HUES48 (cell line): ENCODE results near the gene WSB1.
A peak's percentile ranks its signal among the peaks of the same experiment; 100 is the strongest.
"Not testable (repeated sequence)": the region's sequence is repeated elsewhere in the genome, so short reads cannot be mapped to it uniquely, and the experiment has no call there.

Experiments used
- H3K27ac ChIP-seq: one replicate; pipeline ENCODE4 v1.7.0; 2013; ENCODE audit warnings: low read depth, low read length, inconsistent platforms
- H3K27me3 ChIP-seq: 2 replicates; pipeline ENCODE4 v1.6.1; 2013; ENCODE audit warnings: mild to moderate bottlenecking, low read length; ENCODE audit not compliant: control insufficient read depth, insufficient read depth
- H3K36me3 ChIP-seq: 2 replicates; pipeline ENCODE4 v1.6.1; 2013; ENCODE audit warnings: low read length; ENCODE audit not compliant: control insufficient read depth, insufficient read depth
- H3K4me1 ChIP-seq: 2 replicates; pipeline ENCODE4 v1.6.1; 2013; ENCODE audit warnings: mild to moderate bottlenecking, low read length; ENCODE audit not compliant: control insufficient read depth, insufficient read depth
- H3K4me3 ChIP-seq: 2 replicates; pipeline ENCODE4 v1.5.1; 2013; ENCODE audit warnings: mild to moderate bottlenecking, low read depth, low read length
- H3K9ac ChIP-seq: 2 replicates; pipeline ENCODE4 v1.6.1; 2013; ENCODE audit warnings: mild to moderate bottlenecking, low read depth, low read length, moderate library complexity
- H3K9me3 ChIP-seq: 2 replicates; pipeline ENCODE4 v1.6.1; 2013; ENCODE audit warnings: low read length; ENCODE audit not compliant: control insufficient read depth, insufficient read depth

WSB1 gene

DNA sequence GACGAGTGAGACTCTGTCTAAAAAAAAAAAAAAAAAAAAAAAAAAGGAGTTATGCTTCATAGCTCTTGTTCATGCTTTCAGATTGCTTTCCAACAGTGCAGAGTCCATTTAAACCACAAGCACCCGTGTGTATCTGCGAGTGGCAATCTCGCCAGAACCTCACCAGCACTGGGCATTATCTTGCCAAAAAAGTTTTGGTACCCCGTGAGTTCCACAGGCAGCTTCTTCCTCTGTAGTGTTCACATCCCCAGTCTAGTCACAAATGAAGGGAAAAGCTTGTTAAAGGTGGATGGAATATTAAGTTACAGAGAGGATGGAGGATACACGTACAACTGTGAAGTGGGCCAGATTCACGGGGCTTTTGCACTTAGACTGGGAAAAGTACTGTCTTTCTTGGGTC is 33.5 kb downstream of the WSB1 start:
- H3K4me1 ChIP-seq, result peaks cover under 1% of the 10 kb centered on the region; the same call in 1 of the 2 replicates
- no peaks in the 10 kb centered on the region for H3K27me3 ChIP-seq
- no peak overlapping the region for H3K4me3 ChIP-seq
- no peaks in the 10 kb centered on the region for H3K9me3 ChIP-seq
- H3K36me3 ChIP-seq, result no peaks in the 10 kb centered on the region
- no peak overlapping the region for H3K9ac ChIP-seq
- H3K27ac ChIP-seq, result no peak overlapping the region

DNA sequence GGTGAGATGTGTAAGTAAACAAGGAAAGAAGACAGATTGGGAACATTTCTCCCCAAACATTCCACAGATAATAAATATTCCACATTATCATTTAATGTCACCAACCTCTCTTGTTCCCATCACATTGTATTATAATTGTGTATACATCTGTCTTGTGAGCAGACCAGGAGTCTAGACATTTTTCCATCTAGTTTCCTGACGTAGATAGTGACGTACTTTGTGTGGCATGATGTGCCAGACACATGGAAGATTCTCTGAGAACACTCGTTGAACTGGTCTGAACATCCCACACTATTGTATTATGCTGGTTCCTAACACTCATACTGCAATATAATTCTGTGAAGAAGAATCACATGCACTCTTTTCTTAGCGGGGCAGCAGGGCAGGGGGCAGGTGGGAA is 34.0 kb downstream of the WSB1 start:
- Histone ChIP-seq H3K4me1 (peaks cover 3% of the 10 kb centered on the region; the same call in 1 of the 2 replicates), H3K27ac (no peak overlapping the region), H3K36me3 (no peaks in the 10 kb centered on the region), H3K27me3 (no peaks in the 10 kb centered on the region), H3K4me3 (no peak overlapping the region), H3K9me3 (no peaks in the 10 kb centered on the region), H3K9ac (no peak overlapping the region)

DNA sequence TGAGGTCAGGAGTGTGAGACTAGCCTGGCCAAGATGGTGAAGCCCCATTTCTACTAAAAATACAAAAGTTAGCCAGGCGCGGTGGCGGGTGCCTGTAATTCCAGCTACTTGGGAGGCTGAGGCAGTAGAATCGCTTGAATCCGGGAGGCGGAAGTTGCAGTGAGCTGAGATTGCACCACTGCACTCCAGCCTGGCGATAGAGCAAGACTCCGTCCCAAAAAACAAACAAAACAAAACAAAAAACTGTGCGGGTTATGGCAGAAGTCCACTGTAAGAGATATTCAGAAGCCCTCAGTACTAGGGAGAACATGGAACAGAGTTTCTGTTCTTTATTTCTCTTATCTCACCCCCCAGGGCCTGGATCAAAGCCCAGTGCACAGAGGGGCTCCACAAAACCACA is 34.8 kb downstream of the WSB1 start:
- not testable (repeated sequence) for H3K4me3 ChIP-seq, H3K27ac ChIP-seq, H3K36me3 ChIP-seq, H3K9ac ChIP-seq, H3K9me3 ChIP-seq, H3K27me3 ChIP-seq, H3K4me1 ChIP-seq

DNA sequence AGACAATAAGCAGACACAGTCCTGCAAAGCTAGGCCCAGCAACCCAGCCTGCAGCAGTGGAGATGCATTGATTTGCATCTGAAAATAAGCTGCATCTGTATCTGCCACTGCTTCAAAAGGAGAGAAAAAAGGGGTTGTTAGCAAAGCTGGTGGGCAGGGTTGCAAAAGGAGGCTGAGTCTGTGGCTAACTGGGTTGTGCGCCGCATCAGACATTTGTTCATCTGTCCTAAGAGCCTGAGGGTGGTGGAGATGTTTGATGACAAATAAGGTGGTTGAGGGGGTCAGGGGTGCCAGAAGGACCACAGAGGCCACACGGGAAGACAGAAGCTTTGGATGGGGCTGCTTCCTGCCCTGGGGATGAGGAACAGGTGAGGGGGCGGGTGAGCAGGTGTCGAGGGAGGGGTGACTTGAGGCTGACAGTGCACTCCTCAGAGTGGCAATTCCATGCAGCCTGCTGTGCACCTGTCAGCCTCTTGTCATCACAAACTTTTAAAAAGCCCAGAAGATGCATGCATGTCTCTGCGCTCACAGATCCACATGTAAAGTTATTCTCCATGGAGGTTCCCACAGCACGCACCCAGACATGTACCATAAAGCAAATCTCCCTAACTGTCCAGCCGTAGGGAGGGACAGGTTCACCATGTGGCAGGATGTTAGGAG is 35.4 kb downstream of the WSB1 start:
- Histone ChIP-seq H3K36me3 (no peaks in the 10 kb centered on the region), H3K4me1 (peaks cover 14% of the 10 kb centered on the region), H3K9me3 (no peaks in the 10 kb centered on the region), H3K27ac (no peak overlapping the region), H3K4me3 (no peak overlapping the region), H3K9ac (no peak overlapping the region), H3K27me3 (no peaks in the 10 kb centered on the region)

DNA sequence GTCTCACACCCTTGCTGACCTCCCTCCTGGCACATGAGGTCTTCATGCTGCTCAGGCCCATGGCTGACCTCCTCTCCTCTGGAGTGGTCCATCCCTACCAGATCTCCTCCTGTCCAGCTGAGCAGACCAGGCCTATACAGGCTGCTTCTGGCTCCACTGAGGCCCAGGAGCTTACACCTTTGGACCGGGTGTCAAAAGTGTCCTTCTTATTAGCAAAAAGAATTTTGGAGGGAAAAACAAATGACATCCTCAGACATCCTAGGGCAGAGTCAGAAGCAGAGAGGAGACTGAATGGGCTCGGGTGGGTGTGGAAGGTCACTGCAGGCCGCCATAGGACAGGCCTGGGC is 38.1 kb downstream of the WSB1 start:
- no peak overlapping the region for H3K4me3 ChIP-seq
- H3K27ac ChIP-seq, result no peak overlapping the region
- no peaks in the 10 kb centered on the region for H3K36me3 ChIP-seq
- H3K4me1 ChIP-seq, result peaks cover 14% of the 10 kb centered on the region
- no peak overlapping the region for H3K9ac ChIP-seq
- H3K27me3 ChIP-seq, result no peaks in the 10 kb centered on the region
- no peaks in the 10 kb centered on the region for H3K9me3 ChIP-seq

DNA sequence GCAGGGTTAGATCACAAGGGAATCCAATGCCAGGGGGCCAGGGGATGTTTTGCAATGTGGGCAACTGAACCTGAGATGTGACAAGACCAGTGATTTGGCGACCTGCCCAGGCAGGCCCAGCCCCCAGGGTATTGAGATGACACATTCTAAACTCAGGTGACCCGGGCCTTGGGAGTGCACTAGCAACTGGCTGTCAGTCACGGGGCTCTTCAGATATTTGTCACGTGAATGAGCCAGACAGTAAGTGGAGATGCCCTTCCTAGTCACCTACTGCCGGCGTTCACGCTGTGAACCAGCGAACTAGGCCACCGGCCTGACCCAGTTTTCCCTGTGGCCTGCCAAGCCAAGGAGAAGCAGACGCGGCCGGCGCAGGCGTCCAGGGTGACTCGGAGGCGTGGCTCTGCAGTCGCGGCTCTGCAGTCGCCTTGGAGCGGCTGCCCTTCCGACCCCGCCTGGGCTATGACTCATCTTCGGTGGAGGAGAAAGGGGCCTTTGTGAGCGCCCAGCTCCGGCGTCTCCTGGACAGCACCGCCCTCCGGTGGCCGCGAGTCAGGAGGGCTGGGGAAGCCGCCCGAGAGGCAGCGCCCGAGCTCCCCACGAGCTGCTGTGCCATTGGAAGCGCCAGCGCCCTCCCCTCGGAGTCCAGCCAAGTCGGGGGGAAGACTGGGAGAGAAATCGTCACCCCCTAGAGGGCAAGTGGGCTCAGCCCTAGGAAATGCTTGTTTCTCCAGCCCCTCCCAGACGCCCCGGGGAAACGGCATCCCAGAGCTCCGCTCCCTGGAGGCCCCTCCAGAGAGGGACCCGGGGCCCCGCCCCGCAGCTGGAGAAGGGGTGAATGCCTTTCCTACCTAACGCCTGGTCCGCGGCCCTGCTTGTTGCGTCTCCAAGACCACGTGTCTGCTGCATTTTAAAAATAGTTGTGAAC is 38.8 kb downstream of the WSB1 start:
- Histone ChIP-seq H3K4me1 (peaks cover 18% of the 10 kb centered on the region), H3K27me3 (no peaks in the 10 kb centered on the region), H3K36me3 (no peaks in the 10 kb centered on the region), H3K4me3 (peak overlapping the region; percentile 67), H3K9me3 (no peaks in the 10 kb centered on the region), H3K27ac (peak overlapping the region; percentile 83), H3K9ac (peak overlapping the region; percentile 70)

DNA sequence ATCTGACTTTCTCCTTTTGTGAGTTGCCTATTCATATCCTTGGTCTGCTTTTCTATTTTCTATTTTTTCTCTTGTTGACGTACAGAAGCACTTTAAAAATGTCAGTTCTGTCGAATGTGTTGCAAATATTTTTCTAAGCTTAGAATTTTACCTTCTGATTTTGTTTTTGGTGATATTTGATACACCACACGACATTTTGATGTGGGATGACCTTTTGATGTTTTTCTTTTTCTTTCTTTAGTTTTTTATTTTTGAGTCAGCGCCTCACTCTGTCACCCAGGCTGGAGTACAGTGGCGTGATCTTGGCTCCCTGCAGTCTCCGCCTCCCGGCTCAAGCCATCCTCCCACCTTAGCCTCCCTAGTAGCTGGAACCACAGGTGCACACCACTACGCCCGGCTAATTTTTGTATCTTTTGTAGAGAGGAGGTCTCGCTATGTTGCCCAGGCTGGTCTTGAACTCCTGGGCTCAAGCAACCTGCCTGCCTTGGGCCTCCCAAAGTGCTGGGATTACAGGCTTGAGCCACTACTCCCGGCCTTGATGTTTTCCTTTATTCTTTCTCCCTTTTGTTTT is 39.6 kb downstream of the WSB1 start:
- Histone ChIP-seq H3K4me1 (peaks cover 25% of the 10 kb centered on the region), H3K9me3 (no peaks in the 10 kb centered on the region), H3K27ac (peak overlapping the region; percentile 83), H3K27me3 (no peaks in the 10 kb centered on the region), H3K9ac (peak overlapping the region; percentile 70), H3K36me3 (no peaks in the 10 kb centered on the region), H3K4me3 (peak overlapping the region; percentile 67)

DNA sequence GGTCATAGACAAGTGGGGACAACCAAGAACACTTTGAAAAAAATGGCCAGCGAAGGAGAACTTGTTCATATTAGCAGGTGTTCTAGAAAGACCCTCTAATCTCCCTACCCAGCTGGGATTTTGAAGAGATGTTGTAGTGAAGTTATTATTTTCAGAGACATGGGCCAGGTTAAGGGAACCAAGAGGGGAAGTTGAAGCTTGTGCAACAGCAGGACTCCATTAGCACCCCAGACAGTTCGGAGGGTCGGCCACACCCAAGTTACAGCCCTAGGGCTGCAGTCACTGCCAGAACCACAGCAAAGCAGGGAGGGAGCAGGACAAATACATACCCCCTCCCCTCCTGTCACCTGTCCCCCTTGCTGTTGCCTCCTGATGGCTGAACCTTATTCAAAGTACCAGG is 42.3 kb downstream of the WSB1 start:
- Histone ChIP-seq H3K4me1 (peaks cover 50% of the 10 kb centered on the region), H3K27me3 (no peaks in the 10 kb centered on the region), H3K9ac (no peak overlapping the region), H3K4me3 (no peak overlapping the region), H3K36me3 (no peaks in the 10 kb centered on the region), H3K9me3 (no peaks in the 10 kb centered on the region), H3K27ac (no peak overlapping the region)

DNA sequence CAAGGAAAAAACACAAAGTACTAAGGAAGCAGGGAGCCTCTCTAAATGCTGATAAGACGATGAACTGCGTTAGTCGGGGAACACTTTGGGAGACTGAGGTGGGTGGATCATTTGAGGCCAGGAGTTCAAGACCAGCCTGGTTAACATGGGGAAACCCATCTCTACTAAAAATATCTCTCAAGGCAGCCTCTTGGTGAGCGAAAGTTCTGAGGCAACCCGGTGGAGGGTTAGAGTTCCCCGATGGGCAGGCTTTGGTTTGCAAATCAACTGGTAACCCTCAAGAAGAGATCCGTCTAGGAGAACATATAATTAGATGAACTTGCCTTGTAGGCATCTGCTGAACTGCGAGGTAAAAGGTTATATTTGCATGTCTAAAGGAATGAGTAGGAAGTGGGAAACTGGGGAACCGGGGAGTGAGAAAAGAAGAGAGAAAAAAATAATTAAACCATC is 44.6 kb downstream of the WSB1 start:
- peaks cover 45% of the 10 kb centered on the region for H3K4me1 ChIP-seq
- no peaks in the 10 kb centered on the region for H3K9me3 ChIP-seq
- no peaks in the 10 kb centered on the region for H3K36me3 ChIP-seq
- no peak overlapping the region for H3K4me3 ChIP-seq
- H3K27me3 ChIP-seq, result no peaks in the 10 kb centered on the region
- H3K9ac ChIP-seq, result no peak overlapping the region
- no peak overlapping the region for H3K27ac ChIP-seq

DNA sequence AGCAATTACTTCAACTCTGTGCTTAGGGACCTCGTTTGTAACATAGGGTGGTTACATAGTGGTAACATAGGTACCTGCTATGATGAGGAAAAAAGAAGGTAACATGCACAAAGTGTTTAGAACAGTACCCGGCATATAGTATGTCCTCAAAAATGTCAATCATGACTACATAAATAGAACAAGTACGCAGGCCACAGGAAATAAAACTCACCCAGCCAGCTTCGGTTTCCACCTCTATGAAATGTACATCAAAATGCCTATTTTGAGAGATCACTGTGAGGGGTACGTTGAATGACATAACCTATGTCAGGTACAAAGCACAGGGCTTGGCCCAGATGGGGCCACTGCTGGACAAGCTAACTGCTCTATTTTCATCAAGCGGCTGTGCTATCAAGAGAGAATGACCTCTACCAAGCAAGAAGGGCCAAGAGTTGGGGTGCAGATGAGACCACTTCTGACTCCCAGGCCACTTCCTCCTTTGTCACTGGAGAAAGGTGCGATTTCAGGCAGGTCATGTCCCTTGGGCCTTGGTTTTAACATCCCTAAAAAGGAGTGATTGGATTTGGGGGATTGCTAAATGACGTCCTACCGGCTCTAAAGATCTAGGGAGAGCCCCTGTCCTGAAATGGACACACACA is 45.4 kb downstream of the WSB1 start:
- no peak overlapping the region for H3K27ac ChIP-seq
- no peak overlapping the region for H3K4me3 ChIP-seq
- no peak overlapping the region for H3K9ac ChIP-seq
- no peaks in the 10 kb centered on the region for H3K36me3 ChIP-seq
- H3K9me3 ChIP-seq, result no peaks in the 10 kb centered on the region
- peaks cover 44% of the 10 kb centered on the region for H3K4me1 ChIP-seq
- H3K27me3 ChIP-seq, result no peaks in the 10 kb centered on the region
